HepG2 (cell line): ENCODE results near the gene OR6S1. TPM values are rescaled to one million over a fixed set of nuclear protein-coding genes. Genes with fewer than 3 reads are reported as not detected.

Experiments
- ADNP ChIP-seq: sonication (generic); formaldehyde crosslinking; IDR thresholded peaks from 2 replicates; pipeline ENCODE4 v1.4.0; 2020; ENCODE audit warnings: missing genetic modification reagents
- GATAD2A ChIP-seq: IDR thresholded peaks from 2 replicates; pipeline ENCODE4 v1.6.1; 2016
- HDAC1 ChIP-seq: sonication (generic); formaldehyde crosslinking; IDR thresholded peaks from 2 replicates; pipeline ENCODE4 v1.5.1; 2020; ENCODE audit warnings: mild to moderate bottlenecking, missing genetic modification reagents
- MIER2 ChIP-seq: IDR thresholded peaks from 2 replicates; pipeline ENCODE4 v1.6.1; 2016; ENCODE audit warnings: missing biosample characterization, missing genetic modification reagents
- NFE2L2 ChIP-seq: fragments of 150-350 bp; IDR thresholded peaks from 2 replicates; pipeline ENCODE4 v1.6.1; 2014; ENCODE audit warnings: low read length
- NFIB ChIP-seq: sonication (generic); formaldehyde crosslinking; IDR thresholded peaks from 2 replicates; pipeline ENCODE4 v1.9.0; 2021; ENCODE audit warnings: missing genetic modification reagents, mild to moderate bottlenecking, borderline replicate concordance
- PRMT3 ChIP-seq: sonication (generic); formaldehyde crosslinking; IDR thresholded peaks from 2 replicates; pipeline ENCODE4 v1.8.1; 2022; ENCODE audit warnings: low read depth, mild to moderate bottlenecking, moderate library complexity, missing genetic modification reagents, borderline replicate concordance
- RFXAP ChIP-seq: sonication (generic); formaldehyde crosslinking; IDR thresholded peaks from 2 replicates; pipeline ENCODE4 v1.4.0; 2020; ENCODE audit warnings: missing genetic modification reagents, borderline replicate concordance
- TAF15 ChIP-seq: fragments of 200-400 bp; formaldehyde crosslinking; IDR thresholded peaks from one replicate; pipeline ENCODE4 v1.6.1; 2018; ENCODE audit warnings: mild to moderate bottlenecking, low read depth, low read length; ENCODE audit not compliant: poor library complexity, severe bottlenecking
- TP53 ChIP-seq: sonication (generic); formaldehyde crosslinking; conservative IDR thresholded peaks from 2 replicates; pipeline ENCODE4 v1.4.0; 2020; ENCODE audit warnings: missing genetic modification reagents
- ZNF224 ChIP-seq: sonication (generic); formaldehyde crosslinking; IDR thresholded peaks from 2 replicates; pipeline ENCODE4 v1.5.0; 2020; ENCODE audit warnings: mild to moderate bottlenecking, missing genetic modification reagents
- ZNF235 ChIP-seq: sonication (generic); formaldehyde crosslinking; IDR thresholded peaks from 2 replicates; pipeline ENCODE4 v1.8.1; 2023; ENCODE audit warnings: mild to moderate bottlenecking, missing genetic modification reagents, borderline replicate concordance
- polyA plus RNA-seq, 8 experiments: library from polyadenylated mRNA; depleted of rRNA in 3 of 8; stranded (reverse) in 7 of 8; unstranded in 1 of 8; fragments of >200 nt; fragmentation: Illumina TruSeq in 4 of 8; extraction: Trizol in 4 of 8; gene quantifications; 2 replicates each; pipeline versions ENCODE4 v1.2.1 to v1.2.3, GENCODE V29; 2011 to 2016; ENCODE audit warnings: low read depth in 4 of 8, missing spikeins in 1 of 8, mixed read lengths in 1 of 8; ENCODE audit not compliant: insufficient read depth in 1 of 8
- total RNA-seq, 5 experiments: library from RNA; depleted of rRNA; stranded (reverse); fragments of >200 nt; fragmentation: Illumina TruSeq; extraction: Trizol; gene quantifications; 2 replicates each; pipeline ENCODE4 v1.2.3, GENCODE V29; 2016; ENCODE audit warnings: low read depth in 1 of 5
- TF ChIP-seq, protein P1 (sequence below): sonication (generic); formaldehyde crosslinking; IDR thresholded peaks from 2 replicates; pipeline ENCODE4 v1.8.1; 2023; ENCODE audit warnings: mild to moderate bottlenecking, inconsistent platforms, moderate library complexity, missing genetic modification reagents, borderline replicate concordance
- TF ChIP-seq, protein P2 (sequence below): IDR thresholded peaks from 2 replicates; pipeline ENCODE4 v1.6.1; 2018; ENCODE audit warnings: missing genetic modification reagents, mild to moderate bottlenecking, missing compliant biosample characterization
- TF ChIP-seq, protein P3 (sequence below): sonication (generic); formaldehyde crosslinking; IDR thresholded peaks from 2 replicates; pipeline ENCODE4 v1.4.0; 2020; ENCODE audit warnings: low read depth, missing genetic modification reagents
- TF ChIP-seq, protein P4 (sequence below): sonication (generic); formaldehyde crosslinking; IDR thresholded peaks from 2 replicates; pipeline ENCODE4 v1.5.0; 2020; ENCODE audit warnings: mild to moderate bottlenecking, missing genetic modification reagents, moderate library complexity
- TF ChIP-seq, protein P5 (sequence below): sonication (generic); formaldehyde crosslinking; IDR thresholded peaks from 2 replicates; pipeline ENCODE4 v1.4.0; 2020; ENCODE audit warnings: missing genetic modification reagents, mild to moderate bottlenecking, borderline replicate concordance
- TF ChIP-seq, protein P6 (sequence below): sonication (generic); formaldehyde crosslinking; IDR thresholded peaks from 2 replicates; pipeline ENCODE4 v1.4.0; 2020; ENCODE audit warnings: missing genetic modification reagents, low read depth, mild to moderate bottlenecking, borderline replicate concordance

The OR6S1 gene
- total and polyA plus RNA-seq, 2 of the 13 experiments (the other 11 are each of a cell fraction or from before 2014, with no cell fraction given): 0.09 TPM; not detected in 1

DNA sequence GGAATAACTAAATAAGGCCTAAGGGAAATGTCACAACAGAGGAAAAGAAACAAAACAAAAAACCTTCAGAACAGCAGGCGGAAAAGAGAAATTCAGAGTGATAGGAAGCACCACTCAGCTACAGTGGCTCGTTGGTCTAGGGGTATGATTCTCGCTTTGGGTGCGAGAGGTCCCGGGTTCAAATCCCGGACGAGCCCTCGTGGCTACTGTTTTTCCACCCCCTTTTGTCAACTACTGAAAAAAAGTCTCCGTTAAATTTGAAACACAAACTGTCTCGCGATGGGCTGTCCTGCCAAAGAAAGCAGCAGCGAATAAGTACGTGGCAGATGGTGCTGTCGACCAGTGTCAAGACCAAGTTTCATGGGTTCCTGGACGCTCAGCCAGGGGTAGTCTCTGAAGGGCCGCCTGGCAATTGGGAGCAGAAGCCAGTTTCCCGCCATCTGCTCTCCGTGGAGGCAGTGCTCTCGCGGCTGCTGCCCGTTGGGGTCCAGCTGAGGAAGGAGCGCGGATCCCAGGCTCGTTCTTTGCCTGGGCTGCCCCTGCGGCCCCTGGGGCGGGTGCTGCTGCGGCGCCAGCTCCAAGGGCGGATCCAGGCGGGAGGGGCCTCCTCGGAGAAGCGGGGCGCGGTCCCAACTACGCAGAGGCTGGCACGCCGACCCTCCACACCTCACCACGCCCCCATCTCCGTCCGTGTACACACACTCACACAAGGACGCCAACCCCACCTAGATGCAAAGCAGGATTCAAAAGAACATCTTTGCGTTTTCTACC, 42.6 kb upstream of the OR6S1 start, which contains the start of gene RNASE4 (continued):
- TF ChIP-seq MIER2 (CRISPR knock-in tag): 0 out of 2 replicates have a peak, but pooled peaks have one; percentile 35
- TF ChIP-seq NFIB (CRISPR knock-in tag): no peak
- 0 out of 2 replicates have a peak, but pooled peaks have one; percentile 34 for TF ChIP-seq TP53 (CRISPR knock-in tag)
- TF ChIP-seq ZNF235: no peak
- TF ChIP-seq, protein P1, sequence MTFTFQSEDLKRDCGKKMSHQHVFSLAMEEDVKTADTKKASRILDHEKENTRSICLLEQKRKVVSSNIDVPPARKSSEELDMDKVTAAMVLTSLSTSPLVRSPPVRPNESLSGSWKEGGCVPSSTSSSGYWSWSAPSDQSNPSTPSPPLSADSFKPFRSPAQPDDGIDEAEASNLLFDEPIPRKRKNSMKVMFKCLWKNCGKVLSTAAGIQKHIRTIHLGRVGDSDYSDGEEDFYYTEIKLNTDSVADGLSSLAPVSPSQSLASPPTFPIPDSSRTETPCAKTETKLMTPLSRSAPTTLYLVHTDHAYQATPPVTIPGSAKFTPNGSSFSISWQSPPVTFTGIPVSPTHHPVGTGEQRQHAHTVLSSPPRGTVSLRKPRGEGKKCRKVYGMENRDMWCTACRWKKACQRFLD: no peak; the same call in 1 of the 2 replicates
- peak; percentile 4; the same call in 1 of the 2 replicates for TF ChIP-seq NFE2L2
- TF ChIP-seq PRMT3 (CRISPR knock-in tag): peak; percentile 75; the same call in 1 of the 2 replicates
- TF ChIP-seq, protein P2, sequence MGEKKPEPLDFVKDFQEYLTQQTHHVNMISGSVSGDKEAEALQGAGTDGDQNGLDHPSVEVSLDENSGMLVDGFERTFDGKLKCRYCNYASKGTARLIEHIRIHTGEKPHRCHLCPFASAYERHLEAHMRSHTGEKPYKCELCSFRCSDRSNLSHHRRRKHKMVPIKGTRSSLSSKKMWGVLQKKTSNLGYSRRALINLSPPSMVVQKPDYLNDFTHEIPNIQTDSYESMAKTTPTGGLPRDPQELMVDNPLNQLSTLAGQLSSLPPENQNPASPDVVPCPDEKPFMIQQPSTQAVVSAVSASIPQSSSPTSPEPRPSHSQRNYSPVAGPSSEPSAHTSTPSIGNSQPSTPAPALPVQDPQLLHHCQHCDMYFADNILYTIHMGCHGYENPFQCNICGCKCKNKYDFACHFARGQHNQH (CRISPR knock-in tag): peak; percentile 77
- TF ChIP-seq, protein P3, sequence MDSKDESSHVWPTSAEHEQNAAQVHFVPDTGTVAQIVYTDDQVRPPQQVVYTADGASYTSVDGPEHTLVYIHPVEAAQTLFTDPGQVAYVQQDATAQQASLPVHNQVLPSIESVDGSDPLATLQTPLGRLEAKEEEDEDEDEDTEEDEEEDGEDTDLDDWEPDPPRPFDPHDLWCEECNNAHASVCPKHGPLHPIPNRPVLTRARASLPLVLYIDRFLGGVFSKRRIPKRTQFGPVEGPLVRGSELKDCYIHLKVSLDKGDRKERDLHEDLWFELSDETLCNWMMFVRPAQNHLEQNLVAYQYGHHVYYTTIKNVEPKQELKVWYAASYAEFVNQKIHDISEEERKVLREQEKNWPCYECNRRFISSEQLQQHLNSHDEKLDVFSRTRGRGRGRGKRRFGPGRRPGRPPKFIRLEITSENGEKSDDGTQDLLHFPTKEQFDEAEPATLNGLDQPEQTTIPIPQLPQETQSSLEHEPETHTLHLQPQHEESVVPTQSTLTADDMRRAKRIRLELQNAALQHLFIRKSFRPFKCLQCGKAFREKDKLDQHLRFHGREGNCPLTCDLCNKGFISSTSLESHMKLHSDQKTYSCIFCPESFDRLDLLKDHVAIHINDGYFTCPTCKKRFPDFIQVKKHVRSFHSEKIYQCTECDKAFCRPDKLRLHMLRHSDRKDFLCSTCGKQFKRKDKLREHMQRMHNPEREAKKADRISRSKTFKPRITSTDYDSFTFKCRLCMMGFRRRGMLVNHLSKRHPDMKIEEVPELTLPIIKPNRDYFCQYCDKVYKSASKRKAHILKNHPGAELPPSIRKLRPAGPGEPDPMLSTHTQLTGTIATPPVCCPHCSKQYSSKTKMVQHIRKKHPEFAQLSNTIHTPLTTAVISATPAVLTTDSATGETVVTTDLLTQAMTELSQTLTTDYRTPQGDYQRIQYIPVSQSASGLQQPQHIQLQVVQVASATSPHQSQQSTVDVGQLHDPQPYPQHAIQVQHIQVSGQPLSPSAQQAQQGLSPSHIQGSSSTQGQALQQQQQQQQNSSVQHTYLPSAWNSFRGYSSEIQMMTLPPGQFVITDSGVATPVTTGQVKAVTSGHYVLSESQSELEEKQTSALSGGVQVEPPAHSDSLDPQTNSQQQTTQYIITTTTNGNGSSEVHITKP (CRISPR knock-in tag): peak; percentile 23; the same call in 1 of the 2 replicates
- peak; percentile 95 for TF ChIP-seq HDAC1 (CRISPR knock-in tag)
- TF ChIP-seq, protein P4, sequence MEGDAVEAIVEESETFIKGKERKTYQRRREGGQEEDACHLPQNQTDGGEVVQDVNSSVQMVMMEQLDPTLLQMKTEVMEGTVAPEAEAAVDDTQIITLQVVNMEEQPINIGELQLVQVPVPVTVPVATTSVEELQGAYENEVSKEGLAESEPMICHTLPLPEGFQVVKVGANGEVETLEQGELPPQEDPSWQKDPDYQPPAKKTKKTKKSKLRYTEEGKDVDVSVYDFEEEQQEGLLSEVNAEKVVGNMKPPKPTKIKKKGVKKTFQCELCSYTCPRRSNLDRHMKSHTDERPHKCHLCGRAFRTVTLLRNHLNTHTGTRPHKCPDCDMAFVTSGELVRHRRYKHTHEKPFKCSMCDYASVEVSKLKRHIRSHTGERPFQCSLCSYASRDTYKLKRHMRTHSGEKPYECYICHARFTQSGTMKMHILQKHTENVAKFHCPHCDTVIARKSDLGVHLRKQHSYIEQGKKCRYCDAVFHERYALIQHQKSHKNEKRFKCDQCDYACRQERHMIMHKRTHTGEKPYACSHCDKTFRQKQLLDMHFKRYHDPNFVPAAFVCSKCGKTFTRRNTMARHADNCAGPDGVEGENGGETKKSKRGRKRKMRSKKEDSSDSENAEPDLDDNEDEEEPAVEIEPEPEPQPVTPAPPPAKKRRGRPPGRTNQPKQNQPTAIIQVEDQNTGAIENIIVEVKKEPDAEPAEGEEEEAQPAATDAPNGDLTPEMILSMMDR (CRISPR knock-in tag): peak; percentile 34
- 0 out of 2 replicates have a peak, but pooled peaks have one; percentile 72 for TF ChIP-seq RFXAP
- TF ChIP-seq ADNP (CRISPR knock-in tag): no peak; the same call in 1 of the 2 replicates
- TF ChIP-seq, protein P5, sequence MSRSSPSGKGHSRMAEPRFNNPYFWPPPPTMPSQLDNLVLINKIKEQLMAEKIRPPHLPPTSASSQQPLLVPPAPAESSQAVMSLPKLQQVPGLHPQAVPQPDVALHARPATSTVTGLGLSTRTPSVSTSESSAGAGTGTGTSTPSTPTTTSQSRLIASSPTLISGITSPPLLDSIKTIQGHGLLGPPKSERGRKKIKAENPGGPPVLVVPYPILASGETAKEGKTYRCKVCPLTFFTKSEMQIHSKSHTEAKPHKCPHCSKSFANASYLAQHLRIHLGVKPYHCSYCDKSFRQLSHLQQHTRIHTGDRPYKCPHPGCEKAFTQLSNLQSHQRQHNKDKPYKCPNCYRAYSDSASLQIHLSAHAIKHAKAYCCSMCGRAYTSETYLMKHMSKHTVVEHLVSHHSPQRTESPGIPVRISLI (CRISPR knock-in tag): peak; percentile 78; the same call in 1 of the 2 replicates
- no peak for TF ChIP-seq ZNF224 (CRISPR knock-in tag)
- peak; percentile 45; the same call in 1 of the 2 replicates for TF ChIP-seq GATAD2A
- TF ChIP-seq, protein P6, sequence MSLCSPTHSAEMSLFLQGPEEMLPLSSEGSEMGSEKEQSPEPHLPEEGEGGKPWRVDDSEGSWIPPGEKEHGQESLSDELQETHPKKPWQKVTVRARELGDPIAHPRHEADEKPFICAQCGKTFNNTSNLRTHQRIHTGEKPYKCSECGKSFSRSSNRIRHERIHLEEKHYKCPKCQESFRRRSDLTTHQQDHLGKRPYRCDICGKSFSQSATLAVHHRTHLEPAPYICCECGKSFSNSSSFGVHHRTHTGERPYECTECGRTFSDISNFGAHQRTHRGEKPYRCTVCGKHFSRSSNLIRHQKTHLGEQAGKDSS (CRISPR knock-in tag): peak; percentile 17; the same call in 1 of the 2 replicates
- no peak for TF ChIP-seq TAF15
